ENCODE measurements around the gene MGAT5B.
"Not testable (repeated sequence)": the region's sequence is repeated elsewhere in the genome, so short reads cannot be mapped to it uniquely, and the experiment has no call there.

GRCh38 chr17:76978050-76978449 is 109.8 kb downstream of the MGAT5B start:
- TF ChIP-seq CTCF (IDR thresholded peaks at IDR 0.05 in 8 of 11, conservative IDR thresholded peaks at IDR 0.05 in 3 of 11); POLR2AphosphoS5 (IDR thresholded peaks at IDR 0.05); POLR2A (IDR thresholded peaks at IDR 0.05): not testable (repeated sequence)
